Ovary (tissue), 9 donors: ENCODE measurements around the gene HK2. TPM values are rescaled to one million over a fixed set of nuclear protein-coding genes. Genes with fewer than 3 reads are reported as not detected.

Experiments
- DNase-seq, 5 donors: peaks; one replicate each; pipeline ENCODE4 v3.0.0-alpha.2; 2019 to 2020
- H3K27ac ChIP-seq, 2 donors: fragments of 200-600 bp; one replicate each; pipeline versions ENCODE4 v1.5.1 to v1.8.0; 2019 to 2022
- H3K27me3 ChIP-seq: fragments of 200-600 bp; one replicate; pipeline ENCODE4 v1.8.0; 2022
- H3K36me3 ChIP-seq: fragments of 200-600 bp; sonication (generic); one replicate; pipeline ENCODE4 v1.5.1; 2019
- H3K4me1 ChIP-seq: one replicate; pipeline ENCODE4 v1.8.1; 2013; ENCODE audit warnings: mild to moderate bottlenecking, moderate library complexity; ENCODE audit not compliant: insufficient read depth
- H3K4me3 ChIP-seq: fragments of 200-600 bp; sonication (generic); one replicate; pipeline ENCODE4 v1.5.1; 2017
- H3K9me3 ChIP-seq, 2 donors: fragments of 200-600 bp in 1 of 2; sonication (generic) in 1 of 2; one replicate each; pipeline versions ENCODE4 v1.5.1 to v1.8.1; 2013 to 2019; ENCODE audit warnings: mild to moderate bottlenecking in 1 of 2, moderate library complexity in 1 of 2
- CTCF ChIP-seq, 3 donors: fragments of 450-650 bp in 2 of 3; fragments of 200-600 bp in 1 of 3; IDR thresholded peaks; one replicate each; pipeline versions ENCODE4 v1.5.1 to v1.8.0; 2016 to 2022; ENCODE audit warnings: antibody characterized with exemption in 3 of 3, mild to moderate bottlenecking in 1 of 3
- EP300 ChIP-seq: sonication (generic); formaldehyde crosslinking; IDR thresholded peaks from one replicate; pipeline ENCODE4 v1.6.1; 2017; ENCODE audit warnings: antibody characterized with exemption
- POLR2A ChIP-seq: fragments of 450-650 bp; IDR thresholded peaks from one replicate; pipeline ENCODE4 v1.6.1; 2017; ENCODE audit warnings: antibody characterized with exemption, mild to moderate bottlenecking, moderate library complexity
- WGBS, 3 donors: extraction: QIAGEN DNeasy Blood & Tissue Kit in 1 of 3; methylation state at CpG; one replicate each; pipeline versions ENCODE4 v1.1.5 to v1.1.7; 2013 to 2017; 5-methylcytosine and 5-hydroxymethylcytosine counted together
- intact Hi-C, 4 donors: fragments of 100-400 bp; cut with DNase I; formaldehyde crosslinking; loops; one replicate each; pipeline versions ENCODE4 v1.11.0 to v1.15.1; 2022 to 2023
- polyA plus RNA-seq, 2 donors: library from polyadenylated mRNA; stranded (reverse); fragments of 200-250 nt in 1 of 2; fragments of 350-450 nt in 1 of 2; fragmentation: Illumina TruSeq in 1 of 2; extraction: RNeasy Lipid Tissue Mini Kit (QIAGEN cat#74804) in 1 of 2; gene quantifications; one replicate each; pipeline ENCODE4 v1.2.3, GENCODE V29; 2013 to 2014
- total RNA-seq, 7 donors: library from RNA; depleted of rRNA in 2 of 7; stranded (reverse); fragments of >200 nt in 2 of 7; fragmentation: NEBNext Ultra II Directional in 3 of 7; extraction: Animal tissue kit (Norgen Biotek cat#: 25700) in 3 of 7; gene quantifications; one replicate each; pipeline versions ENCODE4 v1.1.0 to v1.2.4, GENCODE V29; 2016 to 2023
- donor health status: DM: no; HTN: no; CAD: no; lungs with moderate emphysema.
- donor health status: DM: no; HTN: no; CAD: no.
- donor health status: Bipolar disorder and iron deficiency.
- donor health status: DM: yes; HTN: yes; CAD: no.
- donor health status: DM: no; HTN: no; CAD: no.
- donor health status: DM: yes; HTN: yes; CAD: no.

HK2 gene
- total and polyA plus RNA-seq, 9 donors: 11.8 to 46.7 (median 28.9) TPM

- H3K36me3 ChIP-seq: no peaks in the 10 kb centered on the region
- 88 to 93% (median 91%) methylated on average over 15 of the region's 15 CpGs for WGBS, 3 donors
- no peaks in the 10 kb centered on the region for H3K27me3 ChIP-seq
- DNase-seq: no peak
- no peak for TF ChIP-seq POLR2A
- no peak for TF ChIP-seq CTCF (IDR thresholded peaks at IDR 0.05)
- TF ChIP-seq EP300: no peak
- no peaks in the 10 kb centered on the region for H3K9me3 ChIP-seq
- peak overlapping the region in 1 of 2 donors; percentile 24 for H3K27ac ChIP-seq
- intact Hi-C loops: no loop called here
- H3K4me3 ChIP-seq: no peak overlapping the region
- H3K4me1 ChIP-seq: peaks cover 32% of the 10 kb centered on the region
Measured at GRCh38 chr2:74865770-74866674, 32.1 kb downstream of the HK2 start.

DNA sequence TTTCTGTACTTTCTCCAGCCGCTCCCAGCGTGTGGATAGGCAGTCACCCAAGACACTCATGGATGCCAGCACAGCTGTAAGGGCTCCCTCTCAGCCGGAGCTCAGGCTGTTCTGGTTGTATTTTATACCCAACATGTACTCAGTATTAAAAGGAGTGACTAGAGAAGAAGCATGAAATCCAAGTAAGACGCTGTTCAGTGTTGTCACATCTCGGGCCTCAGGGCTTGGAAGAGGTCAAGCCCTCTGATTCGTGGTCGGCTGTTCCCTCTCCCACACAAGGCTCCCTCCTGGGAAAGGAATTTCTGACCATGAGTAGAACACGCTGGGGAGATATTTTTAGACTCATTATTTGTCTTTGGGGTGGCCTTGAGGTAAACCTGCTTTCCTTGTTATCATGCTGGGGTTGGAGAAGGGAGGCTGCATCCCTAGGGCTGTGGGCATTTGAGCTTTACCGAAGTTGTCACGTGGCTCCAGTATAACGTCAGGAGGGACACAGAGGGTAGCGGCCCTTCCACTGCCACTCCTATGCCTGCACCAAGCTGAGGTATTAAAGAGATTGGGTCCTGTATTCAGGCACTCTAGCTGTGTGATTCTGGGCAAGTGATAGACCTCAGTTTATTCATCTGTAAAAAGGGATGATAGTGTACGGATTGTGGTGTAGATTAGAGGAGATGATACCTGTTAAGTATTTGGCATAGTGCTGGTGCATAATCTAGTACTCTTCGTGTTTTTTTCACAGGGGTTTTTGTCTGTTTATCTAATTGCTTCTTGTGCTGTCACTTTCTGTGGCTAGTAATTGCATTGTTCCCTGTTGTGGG lies 34.1 kb downstream of the HK2 start:
- peak; percentile 63 to 81 (median 71) for DNase-seq
- intact Hi-C loops: no loop called here
- no peaks in the 10 kb centered on the region for H3K36me3 ChIP-seq

DNA sequence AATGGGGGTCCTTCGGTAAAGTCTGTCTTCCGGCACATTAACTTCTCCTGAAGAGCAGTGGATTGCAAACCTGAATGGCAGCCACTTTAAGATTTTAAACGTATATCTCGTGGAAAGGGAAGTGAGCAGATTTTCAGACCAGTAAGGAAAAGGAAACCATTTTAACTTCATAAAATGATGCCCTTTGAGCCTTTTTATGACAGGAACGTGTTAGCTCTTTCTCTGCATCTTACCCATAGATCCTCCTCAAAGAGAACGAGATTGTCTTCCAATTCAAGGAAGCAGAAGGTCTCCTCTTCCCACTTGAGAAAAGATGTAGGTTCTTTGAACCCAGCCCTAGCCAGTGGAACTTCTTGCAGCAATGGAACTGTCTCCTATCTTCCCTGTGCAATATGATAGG lies 35.6 kb downstream of the HK2 start:
- H3K4me3 ChIP-seq: no peak overlapping the region
- H3K27me3 ChIP-seq: no peaks in the 10 kb centered on the region
- 94 to 95% (median 94%) methylated on average over 6 of the region's 6 CpGs for WGBS, 3 donors
- no peak for DNase-seq
- peaks cover 56% of the 10 kb centered on the region for H3K4me1 ChIP-seq
- no peaks in the 10 kb centered on the region for H3K9me3 ChIP-seq
- intact Hi-C loops: no loop called here
- TF ChIP-seq CTCF (IDR thresholded peaks at IDR 0.05) (no peak), POLR2A (no peak), EP300 (no peak)
- no peaks in the 10 kb centered on the region for H3K36me3 ChIP-seq
- no peak overlapping the region for H3K27ac ChIP-seq

More for the DNA sequence above, 34.1 kb downstream of the HK2 start:
- H3K4me3 ChIP-seq: no peak overlapping the region
- H3K27me3 ChIP-seq: no peaks in the 10 kb centered on the region
- peak overlapping the region in 1 of 2 donors; percentile 70 for H3K27ac ChIP-seq
- WGBS, 3 donors: 9 to 20% (median 10%) methylated on average over 14 of the region's 14 CpGs
- peaks cover 45% of the 10 kb centered on the region for H3K4me1 ChIP-seq
- H3K9me3 ChIP-seq: no peaks in the 10 kb centered on the region
- TF ChIP-seq POLR2A (no peak), EP300 (no peak), CTCF (IDR thresholded peaks at IDR 0.05) (no peak)

DNA sequence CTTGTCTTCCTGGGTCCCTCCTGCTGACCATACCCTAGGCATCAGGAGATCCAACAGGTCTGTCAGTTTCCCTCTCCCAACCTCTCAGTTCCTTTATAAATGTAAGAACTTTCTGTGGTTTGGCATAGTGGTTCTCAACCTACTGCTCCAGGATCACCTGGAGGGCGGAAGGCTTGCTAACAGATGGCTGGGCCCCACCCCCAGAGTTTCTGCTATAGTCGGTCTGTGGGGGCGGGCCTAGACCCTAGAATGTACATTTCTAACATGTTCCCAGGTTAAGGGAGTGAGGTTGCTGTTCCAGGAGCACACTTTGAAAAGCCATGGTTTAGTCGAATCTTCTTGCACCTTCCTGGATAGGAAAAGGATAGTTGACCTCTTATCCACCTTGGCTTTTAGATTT lies 37.0 kb downstream of the HK2 start:
- DNase-seq: no peak
- intact Hi-C loops: no loop called here
- peaks cover 53% of the 10 kb centered on the region for H3K4me1 ChIP-seq
- H3K4me3 ChIP-seq: no peak overlapping the region
- no peaks in the 10 kb centered on the region for H3K9me3 ChIP-seq
- TF ChIP-seq CTCF (IDR thresholded peaks at IDR 0.05): no peak
- no peak for TF ChIP-seq POLR2A
- TF ChIP-seq EP300: no peak
- H3K27me3 ChIP-seq: no peaks in the 10 kb centered on the region
- peak overlapping the region in 1 of 2 donors; percentile 65 for H3K27ac ChIP-seq
- H3K36me3 ChIP-seq: no peaks in the 10 kb centered on the region
- WGBS, 3 donors: 79 to 87% (median 82%) methylated on average over 4 of the region's 4 CpGs
